ENCODE results near the gene PDE1A. TPM values are rescaled to one million over a fixed set of nuclear protein-coding genes. Genes with fewer than 3 reads are reported as not detected.

Gene PDE1A
- total RNA-seq, 4 donors from 2014 or later = 13.1 to 83.1 (median 27.3) TPM

GRCh38 chr2:182416191-182416590 lies 10.6 kb downstream of the PDE1A start:
- Histone ChIP-seq H3K36me3 (no peaks in the 10 kb centered on the region), H3K27me3 (no peaks in the 10 kb centered on the region), H3K9me3 (no peaks in the 10 kb centered on the region), H3K4me3 (no peak overlapping the region), H3K27ac (no peak overlapping the region), H3K4me1 (no peaks in the 10 kb centered on the region)
- no peak for DNase-seq
- TF ChIP-seq POLR2A (IDR thresholded peaks at IDR 0.05) (no peak), CTCF (IDR thresholded peaks at IDR 0.05) (no peak)
- intact Hi-C loops (cut with DNase I; ENCODE audit: low total_unique reads) = no loop called here

GRCh38 chr2:182415771-182416170 lies 11.1 kb downstream of the PDE1A start:
- no peak for DNase-seq
- Histone ChIP-seq H3K27me3 (no peaks in the 10 kb centered on the region), H3K27ac (no peak overlapping the region), H3K4me3 (no peak overlapping the region), H3K4me1 (no peaks in the 10 kb centered on the region), H3K36me3 (no peaks in the 10 kb centered on the region), H3K9me3 (no peaks in the 10 kb centered on the region)
- intact Hi-C loops (cut with DNase I; ENCODE audit: low total_unique reads) = no loop called here
- TF ChIP-seq POLR2A (IDR thresholded peaks at IDR 0.05) = no peak

GRCh38 chr2:182412858-182413257 lies 14.0 kb downstream of the PDE1A start:
- Histone ChIP-seq H3K9me3 (no peaks in the 10 kb centered on the region), H3K36me3 (no peaks in the 10 kb centered on the region), H3K27ac (no peak overlapping the region), H3K4me3 (no peak overlapping the region), H3K27me3 (no peaks in the 10 kb centered on the region), H3K4me1 (no peaks in the 10 kb centered on the region)
- intact Hi-C loops (cut with DNase I; ENCODE audit: low total_unique reads) = no loop called here
- TF ChIP-seq CTCF (IDR thresholded peaks at IDR 0.05) = no peak
- TF ChIP-seq POLR2A (IDR thresholded peaks at IDR 0.05) = no peak
- no peak for DNase-seq

GRCh38 chr2:182410120-182410519 lies 16.7 kb downstream of the PDE1A start:
- Histone ChIP-seq H3K4me1 (no peaks in the 10 kb centered on the region), H3K27ac (no peak overlapping the region), H3K4me3 (no peak overlapping the region), H3K9me3 (no peaks in the 10 kb centered on the region), H3K36me3 (no peaks in the 10 kb centered on the region), H3K27me3 (no peaks in the 10 kb centered on the region)
- intact Hi-C loops (cut with DNase I; ENCODE audit: low total_unique reads) = no loop called here
- no peak for TF ChIP-seq CTCF (IDR thresholded peaks at IDR 0.05)
- no peak for TF ChIP-seq POLR2A (IDR thresholded peaks at IDR 0.05)
- no peak for DNase-seq

GRCh38 chr2:182406221-182406620 lies 20.6 kb downstream of the PDE1A start:
- Histone ChIP-seq H3K36me3 (no peaks in the 10 kb centered on the region), H3K27me3 (no peaks in the 10 kb centered on the region), H3K27ac (no peak overlapping the region), H3K9me3 (no peaks in the 10 kb centered on the region), H3K4me3 (no peak overlapping the region), H3K4me1 (no peaks in the 10 kb centered on the region)
- DNase-seq = no peak
- TF ChIP-seq CTCF (IDR thresholded peaks at IDR 0.05) = no peak
- TF ChIP-seq POLR2A (IDR thresholded peaks at IDR 0.05) = no peak
- intact Hi-C loops (cut with DNase I; ENCODE audit: low total_unique reads) = no loop called here

GRCh38 chr2:182404975-182405561 lies 21.8 kb downstream of the PDE1A start:
- TF ChIP-seq POLR2A (IDR thresholded peaks at IDR 0.05) = no peak
- TF ChIP-seq CTCF (IDR thresholded peaks at IDR 0.05) = no peak
- H3K4me3 ChIP-seq = no peak overlapping the region
- intact Hi-C loops (cut with DNase I; ENCODE audit: low total_unique reads) = no loop called here
- H3K9me3 ChIP-seq = no peaks in the 10 kb centered on the region
- no peak overlapping the region for H3K27ac ChIP-seq
- DNase-seq = no peak
- H3K36me3 ChIP-seq = no peaks in the 10 kb centered on the region
- no peaks in the 10 kb centered on the region for H3K4me1 ChIP-seq
- H3K27me3 ChIP-seq = no peaks in the 10 kb centered on the region

All from uterus (tissue), 4 donors.